Smooth muscle cell (in vitro differentiated cells): Measurements from ENCODE around the gene TCEANC. TPM values are rescaled to one million over a fixed set of nuclear protein-coding genes. Genes with fewer than 3 reads are reported as not detected.
"Not testable (repeated sequence)": the region's sequence is repeated elsewhere in the genome, so short reads cannot be mapped to it uniquely, and the experiment has no call there.

ENCODE experiments used
- DNase-seq: peaks from one replicate; lab custom pipeline; 2025; ENCODE audit not compliant: unreplicated experiment; lab: John Stamatoyannopoulos, UW
- H2AFZ ChIP-seq: fragments of 200-600 bp; sonication (generic); 2 replicates; pipeline ENCODE4 v1.6.0; 2016; ENCODE audit warnings: antibody characterized with exemption, low read depth, mild to moderate bottlenecking
- H3F3A ChIP-seq: fragments of 200-600 bp; sonication (generic); 2 replicates; pipeline ENCODE4 v1.6.0; 2017; ENCODE audit warnings: antibody characterized with exemption, low read depth
- H3K27ac ChIP-seq: fragments of 200-600 bp; sonication (generic); 2 replicates; pipeline ENCODE4 v1.5.1; 2016; ENCODE audit warnings: low read depth, mild to moderate bottlenecking
- H3K27me3 ChIP-seq: fragments of 200-600 bp; sonication (generic); 2 replicates; pipeline ENCODE4 v1.6.1; 2016; ENCODE audit warnings: low read depth, mild to moderate bottlenecking
- H3K36me3 ChIP-seq: fragments of 200-600 bp; sonication (generic); 2 replicates; pipeline ENCODE4 v1.5.1; 2016; ENCODE audit warnings: low read depth
- H3K4me1 ChIP-seq: fragments of 200-600 bp; sonication (generic); 2 replicates; pipeline ENCODE4 v1.5.1; 2016; ENCODE audit warnings: low read depth
- H3K4me2 ChIP-seq: fragments of 200-600 bp; sonication (generic); 2 replicates; pipeline ENCODE4 v1.6.0; 2016; ENCODE audit warnings: mild to moderate bottlenecking
- H3K4me3 ChIP-seq: fragments of 200-600 bp; sonication (generic); 2 replicates; pipeline ENCODE4 v1.5.1; 2016; ENCODE audit warnings: mild to moderate bottlenecking
- H3K79me2 ChIP-seq: fragments of 200-600 bp; sonication (generic); 2 replicates; pipeline ENCODE4 v1.6.0; 2016; ENCODE audit warnings: low read depth, mild to moderate bottlenecking
- H3K9ac ChIP-seq: fragments of 200-600 bp; sonication (generic); 2 replicates; pipeline ENCODE4 v1.6.0; 2016; ENCODE audit warnings: low read depth
- H3K9me3 ChIP-seq: fragments of 200-600 bp; sonication (generic); replicated peaks from 2 replicates; pipeline ENCODE4 v1.5.1; 2016; ENCODE audit warnings: low read depth
- H4K20me1 ChIP-seq: fragments of 200-600 bp; sonication (generic); 2 replicates; pipeline ENCODE4 v1.6.0; 2016; ENCODE audit warnings: low read depth
- CTCF ChIP-seq: fragments of 200-600 bp; sonication (generic); IDR thresholded peaks from 2 replicates; pipeline ENCODE4 v1.5.1; 2017; ENCODE audit warnings: borderline replicate concordance, mild to moderate bottlenecking, antibody characterized with exemption; ENCODE audit not compliant: insufficient read depth, poor library complexity, severe bottlenecking
- WGBS: methylation state at CpG from one replicate; pipeline ENCODE4 v1.1.7; 2016; ENCODE audit warnings: low lambda C conversion rate; 5-methylcytosine and 5-hydroxymethylcytosine counted together
- polyA plus RNA-seq: library from polyadenylated mRNA; unstranded; fragments of >200 nt; fragmentation: Nextera tagmentation; extraction: Ambion mirVana; gene quantifications from 2 replicates; pipeline ENCODE4 v1.2.1, GENCODE V29; 2016
- total RNA-seq: library from RNA; depleted of rRNA; stranded (reverse); fragments of >200 nt; gene quantifications from 2 replicates; pipeline ENCODE4 v1.2.3, GENCODE V29; 2014

The TCEANC gene
- total and polyA plus RNA-seq, 2 experiments from 2014 or later, result 1.2 to 2.6 TPM

DNA sequence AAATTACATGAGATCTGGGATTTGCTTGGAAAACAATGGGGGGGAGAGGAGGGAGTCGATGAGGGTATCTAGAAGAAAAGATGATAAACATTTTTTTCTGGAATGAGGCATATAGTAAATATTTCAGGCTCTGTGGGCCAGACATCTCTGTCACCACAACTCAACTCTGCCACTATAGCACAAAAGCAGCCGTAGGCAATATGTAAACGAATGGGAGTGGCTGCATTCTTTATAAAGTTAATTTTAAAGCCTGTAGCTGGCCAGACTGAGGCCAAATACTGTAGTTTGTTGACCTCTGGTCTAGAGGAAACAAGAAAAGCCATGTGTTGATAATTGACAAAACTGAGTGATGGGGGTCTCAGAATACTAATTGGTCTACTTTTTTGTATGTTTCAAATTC is 14.1 kb upstream of the TCEANC start:
- no peaks in the 10 kb centered on the region for H3K79me2 ChIP-seq
- H3K27ac ChIP-seq, result no peak overlapping the region
- H3K9ac ChIP-seq, result no peak overlapping the region
- no peaks in the 10 kb centered on the region for H4K20me1 ChIP-seq
- WGBS, result 41% methylated on average over 3 of the region's 3 CpGs
- no peak overlapping the region for H3K4me2 ChIP-seq
- H2AFZ ChIP-seq, result no peak overlapping the region
- DNase-seq, result no peak
- H3F3A ChIP-seq, result no peaks in the 10 kb centered on the region
- no peaks in the 10 kb centered on the region for H3K36me3 ChIP-seq
- H3K27me3 ChIP-seq, result no peaks in the 10 kb centered on the region
- no peak for TF ChIP-seq CTCF
- H3K4me1 ChIP-seq, result no peaks in the 10 kb centered on the region
- H3K4me3 ChIP-seq, result no peak overlapping the region
- peaks cover 8% of the 10 kb centered on the region for H3K9me3 ChIP-seq

DNA sequence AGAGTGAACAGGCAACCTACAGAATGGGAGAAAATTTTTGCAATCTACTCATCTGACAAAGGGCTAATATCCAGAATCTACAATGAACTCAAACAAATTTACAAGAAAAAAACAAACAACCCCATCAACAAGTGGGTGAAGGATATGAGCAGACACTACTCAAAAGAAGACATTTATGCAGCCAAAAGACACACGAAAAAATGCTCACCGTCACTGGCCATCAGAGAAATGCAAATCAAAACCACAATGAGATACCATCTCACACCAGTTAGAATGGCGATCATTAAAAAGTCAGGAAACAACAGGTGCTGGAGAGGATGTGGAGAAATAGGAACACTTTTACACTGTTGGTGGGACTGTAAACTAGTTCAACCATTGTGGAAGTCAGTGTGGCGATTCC is 11.3 kb upstream of the TCEANC start:
- not testable (repeated sequence) for H3K27me3 ChIP-seq, H3K4me3 ChIP-seq, H3K9me3 ChIP-seq, H2AFZ ChIP-seq, H3K27ac ChIP-seq, H3K36me3 ChIP-seq, DNase-seq, H3F3A ChIP-seq, H3K4me2 ChIP-seq, H3K4me1 ChIP-seq, H3K79me2 ChIP-seq, H4K20me1 ChIP-seq, H3K9ac ChIP-seq
- WGBS, result 71% methylated on average over 3 of the region's 4 CpGs

DNA sequence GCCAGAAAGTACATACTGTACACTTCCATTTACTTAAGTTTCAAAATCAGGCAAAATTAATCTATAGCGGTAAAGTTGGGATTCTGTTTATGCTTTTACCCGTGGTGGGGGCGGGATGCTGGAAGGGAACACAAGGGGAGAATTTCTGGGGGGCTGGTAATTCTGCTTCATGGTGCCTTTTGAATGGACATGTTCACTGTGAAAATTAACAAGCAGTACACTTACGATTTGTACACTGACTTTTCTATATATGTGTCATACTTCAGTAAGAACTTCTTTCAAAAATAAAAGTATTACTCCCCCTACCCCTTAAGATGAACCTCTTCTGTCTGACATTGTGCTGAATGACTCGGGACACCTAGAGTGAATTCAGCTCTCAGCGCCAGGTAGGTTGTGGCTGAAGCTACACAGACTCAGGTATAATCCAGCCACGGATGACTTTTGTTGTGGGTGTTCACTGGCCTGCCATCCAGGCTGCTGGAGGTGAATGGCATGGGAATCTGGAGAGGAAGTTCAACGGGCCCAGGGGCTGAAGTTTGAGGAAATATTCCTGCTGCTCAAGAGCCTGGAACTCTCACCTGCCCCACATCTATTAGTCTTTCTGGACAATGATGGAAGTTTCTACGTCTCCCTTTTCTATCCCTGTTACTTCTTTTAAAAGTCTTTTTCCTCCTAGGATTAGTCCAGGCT is 7.3 kb upstream of the TCEANC start:
- H3K27ac ChIP-seq, result no peak overlapping the region
- H3K4me2 ChIP-seq, result no peak overlapping the region
- no peaks in the 10 kb centered on the region for H3F3A ChIP-seq
- no peak for DNase-seq
- H3K4me1 ChIP-seq, result no peaks in the 10 kb centered on the region
- H3K27me3 ChIP-seq, result no peaks in the 10 kb centered on the region
- WGBS, result 63% methylated on average over 9 of the region's 9 CpGs
- H3K4me3 ChIP-seq, result no peak overlapping the region
- H3K79me2 ChIP-seq, result no peaks in the 10 kb centered on the region
- no peaks in the 10 kb centered on the region for H3K36me3 ChIP-seq
- no peaks in the 10 kb centered on the region for H3K9me3 ChIP-seq
- H4K20me1 ChIP-seq, result no peaks in the 10 kb centered on the region
- no peak overlapping the region for H3K9ac ChIP-seq
- no peak for TF ChIP-seq CTCF
- no peak overlapping the region for H2AFZ ChIP-seq

- Histone ChIP-seq H3K27me3 (no peaks in the 10 kb centered on the region), H3K4me2 (no peak overlapping the region), H3K27ac (peak overlapping the region; percentile 88), H2AFZ (peak overlapping the region; percentile 36), H3K4me3 (no peak overlapping the region), H3K36me3 (no peaks in the 10 kb centered on the region), H3K9ac (no peak overlapping the region), H3K9me3 (no peaks in the 10 kb centered on the region), H3K79me2 (no peaks in the 10 kb centered on the region), H4K20me1 (no peaks in the 10 kb centered on the region), H3K4me1 (no peaks in the 10 kb centered on the region), H3F3A (no peaks in the 10 kb centered on the region)
- peak; percentile 61 for TF ChIP-seq CTCF
- DNase-seq, result no peak
- 40% methylated on average over 3 of the region's 3 CpGs for WGBS
Measured at GRCh38 chrX:13646154-13646549, 6.8 kb upstream of the TCEANC start.
